Upper lobe of left lung (tissue), 4 donors: ENCODE data around the gene NFE2L1.

Experiments
- POLR2A ChIP-seq, 4 donors: fragments of 450-650 bp; IDR thresholded peaks; one replicate each; pipeline ENCODE4 v1.5.1; 2016 to 2017; ENCODE audit warnings: antibody characterized with exemption in 4 of 4, mild to moderate bottlenecking in 2 of 4
- TF ChIP-seq, protein P1 (sequence below), 6 experiments: fragments of 450-650 bp in 4 of 6; fragments of 200-600 bp in 2 of 6; sonication (generic) in 2 of 6; IDR thresholded peaks; one replicate each; pipeline ENCODE4 v1.5.1; 2016 to 2019; ENCODE audit warnings: antibody characterized with exemption in 6 of 6

DNA sequence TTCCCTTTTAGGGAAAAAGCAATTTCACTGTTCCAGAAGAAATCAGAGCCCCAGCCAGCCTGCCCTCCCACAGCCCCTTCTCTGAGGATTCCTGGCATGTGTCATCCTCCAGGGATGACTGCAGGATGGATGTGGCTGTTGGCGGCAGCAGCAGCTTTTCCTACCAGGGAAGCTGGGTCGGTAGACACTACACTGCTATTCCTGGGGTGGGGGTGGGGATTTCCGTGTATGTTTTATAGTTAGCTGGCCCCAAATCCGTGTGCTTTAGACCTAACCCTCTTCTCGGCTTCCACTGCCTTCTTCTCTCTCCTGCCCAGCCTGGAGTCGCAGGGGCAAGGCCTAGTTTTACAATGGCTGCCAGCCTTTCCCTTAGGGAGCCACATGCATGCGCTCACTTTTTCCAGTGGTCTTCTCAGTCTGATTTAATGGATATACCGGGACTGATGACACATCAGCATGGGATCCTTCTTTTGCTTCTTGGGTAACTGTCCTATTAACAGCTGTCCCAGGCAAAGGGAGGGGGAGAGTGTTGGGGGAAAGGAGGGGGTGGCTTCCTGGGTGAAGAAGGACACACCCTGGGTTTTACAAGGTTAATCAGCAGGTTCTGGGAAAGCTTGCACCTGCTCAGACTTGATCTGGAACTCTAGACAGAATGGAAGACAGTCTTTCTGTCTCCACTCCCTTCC lies 2.7 kb upstream of the NFE2L1 start:
- TF ChIP-seq, protein P1, sequence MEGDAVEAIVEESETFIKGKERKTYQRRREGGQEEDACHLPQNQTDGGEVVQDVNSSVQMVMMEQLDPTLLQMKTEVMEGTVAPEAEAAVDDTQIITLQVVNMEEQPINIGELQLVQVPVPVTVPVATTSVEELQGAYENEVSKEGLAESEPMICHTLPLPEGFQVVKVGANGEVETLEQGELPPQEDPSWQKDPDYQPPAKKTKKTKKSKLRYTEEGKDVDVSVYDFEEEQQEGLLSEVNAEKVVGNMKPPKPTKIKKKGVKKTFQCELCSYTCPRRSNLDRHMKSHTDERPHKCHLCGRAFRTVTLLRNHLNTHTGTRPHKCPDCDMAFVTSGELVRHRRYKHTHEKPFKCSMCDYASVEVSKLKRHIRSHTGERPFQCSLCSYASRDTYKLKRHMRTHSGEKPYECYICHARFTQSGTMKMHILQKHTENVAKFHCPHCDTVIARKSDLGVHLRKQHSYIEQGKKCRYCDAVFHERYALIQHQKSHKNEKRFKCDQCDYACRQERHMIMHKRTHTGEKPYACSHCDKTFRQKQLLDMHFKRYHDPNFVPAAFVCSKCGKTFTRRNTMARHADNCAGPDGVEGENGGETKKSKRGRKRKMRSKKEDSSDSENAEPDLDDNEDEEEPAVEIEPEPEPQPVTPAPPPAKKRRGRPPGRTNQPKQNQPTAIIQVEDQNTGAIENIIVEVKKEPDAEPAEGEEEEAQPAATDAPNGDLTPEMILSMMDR (IDR thresholded peaks at IDR 0.05) = no peak
- TF ChIP-seq POLR2A (IDR thresholded peaks at IDR 0.05) = no peak
